ENCODE data around the gene RAB14.

RAB14 gene

DNA sequence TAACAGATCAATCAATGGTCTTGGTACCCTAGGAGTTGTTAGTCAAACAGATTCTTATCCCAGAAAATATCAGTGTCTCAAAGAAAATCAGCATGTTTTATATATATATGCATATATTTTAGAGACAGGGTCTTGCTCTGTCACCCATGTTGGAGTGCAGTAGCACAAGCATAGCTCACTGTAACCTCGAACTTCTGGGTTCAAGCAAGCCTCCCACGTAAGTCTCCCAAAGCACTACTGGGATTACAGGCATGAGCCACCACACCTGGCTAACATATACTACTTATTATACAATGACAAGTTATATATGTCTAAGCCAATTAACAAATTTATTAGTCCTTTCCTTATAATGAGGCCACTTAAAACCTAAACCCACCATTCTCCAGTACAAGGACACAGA is 10.4 kb downstream of the RAB14 start:
- no peaks in the 10 kb centered on the region for H3K36me3 ChIP-seq (ENCODE audit: insufficient read depth)
- peaks cover 38% of the 10 kb centered on the region for H4K20me1 ChIP-seq (ENCODE audit: insufficient read depth)
- TF ChIP-seq, protein P1, sequence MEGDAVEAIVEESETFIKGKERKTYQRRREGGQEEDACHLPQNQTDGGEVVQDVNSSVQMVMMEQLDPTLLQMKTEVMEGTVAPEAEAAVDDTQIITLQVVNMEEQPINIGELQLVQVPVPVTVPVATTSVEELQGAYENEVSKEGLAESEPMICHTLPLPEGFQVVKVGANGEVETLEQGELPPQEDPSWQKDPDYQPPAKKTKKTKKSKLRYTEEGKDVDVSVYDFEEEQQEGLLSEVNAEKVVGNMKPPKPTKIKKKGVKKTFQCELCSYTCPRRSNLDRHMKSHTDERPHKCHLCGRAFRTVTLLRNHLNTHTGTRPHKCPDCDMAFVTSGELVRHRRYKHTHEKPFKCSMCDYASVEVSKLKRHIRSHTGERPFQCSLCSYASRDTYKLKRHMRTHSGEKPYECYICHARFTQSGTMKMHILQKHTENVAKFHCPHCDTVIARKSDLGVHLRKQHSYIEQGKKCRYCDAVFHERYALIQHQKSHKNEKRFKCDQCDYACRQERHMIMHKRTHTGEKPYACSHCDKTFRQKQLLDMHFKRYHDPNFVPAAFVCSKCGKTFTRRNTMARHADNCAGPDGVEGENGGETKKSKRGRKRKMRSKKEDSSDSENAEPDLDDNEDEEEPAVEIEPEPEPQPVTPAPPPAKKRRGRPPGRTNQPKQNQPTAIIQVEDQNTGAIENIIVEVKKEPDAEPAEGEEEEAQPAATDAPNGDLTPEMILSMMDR (conservative IDR thresholded peaks at IDR 0.05; ENCODE audit: low read depth, low read length), result no peak

DNA sequence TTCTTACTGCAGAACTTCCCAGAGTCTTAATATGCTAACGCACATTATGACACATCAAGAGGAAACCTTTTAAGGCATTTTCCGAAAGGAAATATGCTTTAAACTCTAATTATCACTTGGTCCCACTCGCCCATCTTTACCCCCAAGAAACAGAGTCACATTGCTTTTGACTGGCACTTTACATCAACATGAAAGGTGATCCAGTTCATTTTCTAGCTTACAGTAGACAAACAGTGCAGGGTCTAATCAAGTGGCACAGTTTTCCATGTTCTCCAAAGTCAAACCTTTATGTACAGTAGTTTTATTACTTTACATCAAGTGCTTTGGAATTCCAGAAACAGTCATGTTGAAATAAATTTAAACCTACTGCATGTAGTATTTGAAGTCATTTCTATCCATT is 12.0 kb downstream of the RAB14 start:
- peaks cover 32% of the 10 kb centered on the region for H3K4me1 ChIP-seq (ENCODE audit: low read depth, poor library complexity, severe bottlenecking)
- H3K4me2 ChIP-seq, result no peak overlapping the region
- no peak overlapping the region for H2AFZ ChIP-seq (ENCODE audit: low read depth)
- H3K36me3 ChIP-seq (ENCODE audit: insufficient read depth), result no peaks in the 10 kb centered on the region
- peaks cover 24% of the 10 kb centered on the region for H4K20me1 ChIP-seq (ENCODE audit: insufficient read depth)
- peaks cover 71% of the 10 kb centered on the region for H3K79me2 ChIP-seq (ENCODE audit: insufficient read depth, low read depth)
- TF ChIP-seq, protein P1 (conservative IDR thresholded peaks at IDR 0.05; ENCODE audit: low read depth, low read length), result no peak
- no peak overlapping the region for H3K9ac ChIP-seq
- no peaks in the 10 kb centered on the region for H3K27me3 ChIP-seq (ENCODE audit: insufficient read depth, low read depth)
- H3K27ac ChIP-seq, result no peak overlapping the region
- H3K4me3 ChIP-seq (IDR thresholded peaks at IDR 0.05; ENCODE audit: insufficient read depth, low read depth, low read length), result no peak overlapping the region

More for the DNA sequence above, 10.4 kb downstream of the RAB14 start:
- no peaks in the 10 kb centered on the region for H3K27me3 ChIP-seq (ENCODE audit: insufficient read depth, low read depth)
- no peak overlapping the region for H3K4me3 ChIP-seq (IDR thresholded peaks at IDR 0.05; ENCODE audit: insufficient read depth, low read depth, low read length)
- peaks cover 48% of the 10 kb centered on the region for H3K4me1 ChIP-seq (ENCODE audit: low read depth, poor library complexity, severe bottlenecking)
- no peak overlapping the region for H3K4me2 ChIP-seq
- H2AFZ ChIP-seq (ENCODE audit: low read depth), result no peak overlapping the region
- H3K79me2 ChIP-seq (ENCODE audit: insufficient read depth, low read depth), result peaks cover 87% of the 10 kb centered on the region
- no peak overlapping the region for H3K27ac ChIP-seq
- H3K9ac ChIP-seq, result no peak overlapping the region

DNA sequence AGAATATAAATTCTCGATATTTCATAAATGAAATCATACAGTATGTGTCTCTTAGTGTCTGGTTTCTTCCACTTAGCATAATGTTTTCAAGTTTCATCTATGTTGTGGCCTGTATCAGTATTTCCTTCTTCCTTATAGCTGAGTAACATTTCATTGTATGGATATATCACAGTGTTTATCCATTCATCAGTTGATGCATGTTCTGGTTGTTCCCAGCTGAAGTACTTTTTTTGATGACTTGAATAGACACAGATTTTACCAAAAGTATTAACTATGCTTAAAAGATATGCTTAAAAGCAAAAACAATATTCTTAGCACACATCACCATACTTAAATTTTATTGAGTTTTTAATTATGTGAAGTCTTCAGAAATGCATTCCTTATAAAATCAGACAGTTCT is 12.7 kb downstream of the RAB14 start:
- H3K4me2 ChIP-seq, result no peak overlapping the region
- peaks cover 28% of the 10 kb centered on the region for H3K4me1 ChIP-seq (ENCODE audit: low read depth, poor library complexity, severe bottlenecking)
- TF ChIP-seq, protein P1 (conservative IDR thresholded peaks at IDR 0.05; ENCODE audit: low read depth, low read length), result no peak
- no peak overlapping the region for H2AFZ ChIP-seq (ENCODE audit: low read depth)
- no peaks in the 10 kb centered on the region for H3K36me3 ChIP-seq (ENCODE audit: insufficient read depth)
- H3K9ac ChIP-seq, result no peak overlapping the region
- H3K4me3 ChIP-seq (IDR thresholded peaks at IDR 0.05; ENCODE audit: insufficient read depth, low read depth, low read length), result no peak overlapping the region
- peaks cover 65% of the 10 kb centered on the region for H3K79me2 ChIP-seq (ENCODE audit: insufficient read depth, low read depth)
- H4K20me1 ChIP-seq (ENCODE audit: insufficient read depth), result peaks cover 18% of the 10 kb centered on the region
- H3K27me3 ChIP-seq (ENCODE audit: insufficient read depth, low read depth), result no peaks in the 10 kb centered on the region
- no peak overlapping the region for H3K27ac ChIP-seq

DNA sequence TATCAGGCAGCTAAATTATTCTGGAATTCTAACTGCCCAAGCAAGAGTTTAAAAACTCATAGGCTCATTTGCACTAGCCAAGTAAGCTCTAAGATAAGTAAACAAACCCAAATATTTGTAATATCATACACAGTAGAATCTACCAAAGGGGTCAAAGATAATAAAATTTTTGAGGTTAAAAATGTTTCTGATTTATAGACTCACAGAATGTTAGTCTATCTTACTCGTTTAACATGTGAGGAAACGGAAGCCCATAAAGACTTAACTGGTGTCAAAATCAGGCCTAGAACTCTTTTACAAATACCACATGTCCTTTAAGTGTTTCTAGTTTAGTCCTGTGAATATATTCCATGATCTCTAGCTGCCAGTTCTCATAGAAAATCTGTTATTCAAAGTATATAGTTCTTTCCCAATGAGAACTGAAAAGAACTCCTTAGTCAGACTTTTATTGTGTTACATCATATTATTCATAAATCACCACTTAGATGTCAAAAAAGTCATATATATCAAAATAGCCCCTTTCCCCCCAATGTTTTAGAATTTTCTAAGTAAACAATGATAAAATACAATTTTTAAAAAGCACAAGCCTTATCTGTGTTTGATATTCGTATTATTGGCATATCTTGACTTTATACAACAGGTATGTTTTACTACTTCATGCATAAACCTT is 13.9 kb downstream of the RAB14 start:
- H2AFZ ChIP-seq (ENCODE audit: low read depth), result no peak overlapping the region
- H4K20me1 ChIP-seq (ENCODE audit: insufficient read depth), result peaks cover 10% of the 10 kb centered on the region
- peaks cover 53% of the 10 kb centered on the region for H3K79me2 ChIP-seq (ENCODE audit: insufficient read depth, low read depth)
- H3K27me3 ChIP-seq (ENCODE audit: insufficient read depth, low read depth), result no peaks in the 10 kb centered on the region
- no peak overlapping the region for H3K27ac ChIP-seq
- peaks cover 18% of the 10 kb centered on the region for H3K4me1 ChIP-seq (ENCODE audit: low read depth, poor library complexity, severe bottlenecking)
- TF ChIP-seq, protein P1 (conservative IDR thresholded peaks at IDR 0.05; ENCODE audit: low read depth, low read length), result no peak
- no peaks in the 10 kb centered on the region for H3K36me3 ChIP-seq (ENCODE audit: insufficient read depth)
- no peak overlapping the region for H3K9ac ChIP-seq
- H3K4me2 ChIP-seq, result no peak overlapping the region
- no peak overlapping the region for H3K4me3 ChIP-seq (IDR thresholded peaks at IDR 0.05; ENCODE audit: insufficient read depth, low read depth, low read length)
